GM12865 (cell line): ENCODE results near the gene STAB2.

Experiments
- DNase-seq: peaks from one replicate; pipeline ENCODE4 v3.0.0; 2010; ENCODE audit warnings: low read depth
- H3K4me3 ChIP-seq: 2 replicates; pipeline ENCODE4 v1.5.1; 2011; ENCODE audit warnings: mild to moderate bottlenecking, low read depth, low read length, control low read depth
- CTCF ChIP-seq: IDR thresholded peaks from 2 replicates; pipeline ENCODE4 v1.5.1; 2011; ENCODE audit warnings: low read length, control low read depth, low read depth, inconsistent platforms; ENCODE audit not compliant: insufficient read depth; ENCODE audit errors: missing control alignments

STAB2 gene

GRCh38 chr12:103656291-103656690 lies 69.2 kb downstream of the STAB2 start:
- H3K4me3 ChIP-seq: no peak overlapping the region
- DNase-seq: no peak
- TF ChIP-seq CTCF: no peak

GRCh38 chr12:103657331-103657730 lies 70.3 kb downstream of the STAB2 start:
- TF ChIP-seq CTCF: no peak
- DNase-seq: no peak
- H3K4me3 ChIP-seq: no peak overlapping the region

- DNase-seq: no peak
- no peak overlapping the region for H3K4me3 ChIP-seq
- TF ChIP-seq CTCF: no peak
Measured at GRCh38 chr12:103664626-103665025, 77.6 kb downstream of the STAB2 start.

GRCh38 chr12:103665971-103666370 lies 78.9 kb downstream of the STAB2 start:
- H3K4me3 ChIP-seq: no peak overlapping the region
- no peak for TF ChIP-seq CTCF
- no peak for DNase-seq

GRCh38 chr12:103667125-103667524 lies 80.1 kb downstream of the STAB2 start:
- no peak for DNase-seq
- TF ChIP-seq CTCF: no peak
- H3K4me3 ChIP-seq: no peak overlapping the region

- no peak for DNase-seq
- TF ChIP-seq CTCF: no peak
- no peak overlapping the region for H3K4me3 ChIP-seq
Measured at GRCh38 chr12:103668520-103668919, 81.4 kb downstream of the STAB2 start.

GRCh38 chr12:103671367-103671766 lies 84.3 kb downstream of the STAB2 start:
- TF ChIP-seq CTCF: no peak
- no peak for DNase-seq

More at GRCh38 chr12:103671367-103671766, 84.3 kb downstream of the STAB2 start:
- H3K4me3 ChIP-seq: no peak overlapping the region
